HG03342 (cell line): ENCODE measurements around the gene AMOTL1.

ENCODE experiments used
- ATAC-seq: cut with Tn5 transposase; IDR thresholded peaks from one replicate; pipeline ENCODE4 v1.9.1; 2021; ENCODE audit warnings: mild to moderate bottlenecking, moderate library complexity; ENCODE audit not compliant: unreplicated experiment

AMOTL1 gene

GRCh38 chr11:94767291-94767690 is 865 bp upstream of the AMOTL1 start:
- ATAC-seq: no peak

DNA sequence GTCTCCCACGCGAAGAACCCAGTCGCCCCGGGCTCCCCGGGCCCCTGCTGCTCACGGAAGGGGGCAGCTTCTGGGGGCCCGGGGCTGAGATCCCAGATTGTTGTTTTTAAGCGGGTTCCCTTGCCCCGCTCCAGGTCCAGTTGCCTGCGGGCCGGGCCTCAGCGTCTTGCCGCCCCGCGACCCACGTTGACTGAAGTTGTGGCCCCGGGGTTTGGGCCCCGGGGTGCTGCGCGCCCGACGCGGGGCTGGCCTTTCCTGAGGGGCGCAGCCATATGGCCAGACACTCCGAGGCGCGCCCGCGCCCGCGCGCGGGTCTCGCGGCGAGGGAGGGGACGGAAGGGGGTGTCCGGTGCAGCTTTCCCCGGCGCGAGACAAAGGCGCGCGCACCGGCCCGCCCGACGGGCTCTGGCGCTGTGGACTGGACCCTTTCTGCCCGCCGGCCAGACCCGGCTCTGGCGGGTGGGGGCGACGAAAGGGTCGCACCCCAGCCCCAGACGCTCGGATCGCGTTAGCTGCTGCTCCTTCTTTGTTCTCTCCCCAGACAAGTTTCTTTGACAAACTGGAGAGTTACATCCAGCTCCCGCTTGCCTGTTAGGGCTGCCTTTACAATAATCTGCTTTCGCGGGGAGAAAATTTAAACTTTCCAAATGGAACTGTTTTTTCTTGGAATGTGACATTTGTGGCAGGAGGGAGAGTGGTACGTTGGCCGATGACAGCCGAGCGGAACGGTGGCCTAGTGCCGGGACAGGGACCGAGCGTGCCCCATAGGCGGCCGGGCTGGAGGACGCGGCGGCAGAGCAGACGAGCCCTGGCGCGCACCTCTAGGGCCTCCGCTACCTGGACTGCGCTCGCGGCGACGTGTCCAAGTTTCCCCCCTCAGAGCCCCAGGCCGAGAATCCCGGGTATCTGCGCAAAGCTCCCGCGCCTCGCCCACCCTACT is 716 bp downstream of the AMOTL1 start:
- ATAC-seq: no peak

DNA sequence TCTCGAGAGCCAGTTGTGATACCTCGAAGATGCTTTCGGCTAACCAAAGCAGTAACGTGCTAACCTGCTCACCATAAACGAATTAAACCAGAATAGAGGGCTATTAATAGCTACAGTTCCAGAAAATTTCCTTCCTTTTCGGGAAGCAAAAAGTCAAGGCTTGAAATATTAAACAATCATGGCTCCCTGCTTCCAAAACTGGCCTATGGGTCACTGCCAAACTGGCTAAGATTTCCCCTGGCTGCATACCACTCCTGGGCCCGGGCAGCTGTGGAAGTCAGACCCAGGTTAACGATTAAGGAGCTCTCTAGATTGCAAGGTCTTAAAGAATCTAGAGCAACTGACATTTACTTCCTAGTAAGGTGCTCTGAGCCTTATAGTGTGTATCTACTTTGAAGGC is 1.7 kb downstream of the AMOTL1 start:
- no peak for ATAC-seq

DNA sequence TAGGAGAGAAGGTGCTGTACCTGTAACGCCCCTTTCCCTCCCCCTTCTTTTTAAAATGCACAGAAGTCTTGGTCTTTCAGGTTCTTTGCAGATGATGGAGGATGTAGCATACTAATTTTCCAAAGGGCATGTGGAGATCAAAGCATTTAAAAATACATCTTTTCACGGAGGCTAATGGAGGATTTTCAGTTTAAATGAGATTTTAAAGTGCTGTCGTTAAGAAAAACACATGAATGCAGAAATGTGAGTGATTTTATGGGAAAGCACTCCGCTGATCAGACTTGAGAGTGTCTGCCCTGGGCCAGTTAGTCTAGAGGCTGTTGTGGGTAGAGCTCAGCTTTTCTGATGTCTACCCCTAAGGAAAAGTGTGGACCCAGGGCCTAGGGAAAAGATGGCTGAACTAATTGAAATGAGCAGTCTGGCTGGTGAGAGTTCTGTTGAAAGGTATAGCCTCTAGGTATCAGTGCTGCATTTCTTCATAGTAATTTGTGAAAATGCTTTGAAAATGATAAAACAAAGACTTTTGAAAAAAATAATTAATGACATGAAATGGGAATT is 2.5 kb downstream of the AMOTL1 start:
- no peak for ATAC-seq

DNA sequence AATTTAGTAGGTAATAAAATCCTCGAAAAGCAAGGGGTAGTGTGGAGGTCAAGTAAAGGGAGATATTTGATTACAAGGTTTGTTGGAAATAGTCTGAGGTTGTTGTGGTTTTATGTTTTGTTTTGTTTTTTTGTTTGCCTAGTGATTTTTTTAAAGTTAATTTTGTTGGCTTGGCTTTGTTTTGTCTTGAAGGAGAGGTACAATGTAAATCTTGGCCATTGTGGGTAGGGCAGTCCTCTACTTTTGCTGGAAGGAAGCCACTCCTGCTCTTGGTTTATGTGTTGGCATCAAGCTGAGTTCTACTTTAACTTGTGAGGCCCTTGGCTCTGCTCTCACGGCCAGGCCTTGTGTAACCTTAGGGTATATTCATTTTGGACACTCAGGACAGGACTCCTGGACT is 3.2 kb downstream of the AMOTL1 start:
- no peak for ATAC-seq

- ATAC-seq: no peak
Measured at GRCh38 chr11:94771951-94772350, 3.8 kb downstream of the AMOTL1 start.

GRCh38 chr11:94773842-94774241 is 5.7 kb downstream of the AMOTL1 start:
- no peak for ATAC-seq

GRCh38 chr11:94774345-94774744 is 6.2 kb downstream of the AMOTL1 start:
- no peak for ATAC-seq

GRCh38 chr11:94775567-94776327 is 7.6 kb downstream of the AMOTL1 start:
- ATAC-seq: no peak

GRCh38 chr11:94776351-94777321 is 8.5 kb downstream of the AMOTL1 start:
- ATAC-seq: no peak

- ATAC-seq: no peak
Measured at GRCh38 chr11:94780432-94780831, 12.3 kb downstream of the AMOTL1 start.

DNA sequence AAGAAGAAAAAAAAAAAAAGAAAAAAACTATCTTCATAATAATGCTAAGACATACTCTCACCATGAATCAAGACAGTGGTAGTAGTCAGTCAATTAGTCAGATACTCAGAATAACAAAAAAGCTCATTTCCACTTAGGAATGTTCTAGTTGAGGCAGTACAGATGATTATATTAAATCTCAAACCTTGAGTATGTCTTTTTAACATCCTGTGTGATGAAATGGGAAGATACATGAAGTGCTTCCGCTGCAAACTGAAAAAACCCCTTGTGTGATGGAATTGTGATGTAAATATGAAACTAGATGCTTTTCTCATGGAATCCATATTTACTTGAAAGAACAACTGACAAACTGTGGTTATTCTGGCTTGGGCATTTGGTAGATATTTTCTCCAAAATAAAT is 13.7 kb downstream of the AMOTL1 start:
- no peak for ATAC-seq

DNA sequence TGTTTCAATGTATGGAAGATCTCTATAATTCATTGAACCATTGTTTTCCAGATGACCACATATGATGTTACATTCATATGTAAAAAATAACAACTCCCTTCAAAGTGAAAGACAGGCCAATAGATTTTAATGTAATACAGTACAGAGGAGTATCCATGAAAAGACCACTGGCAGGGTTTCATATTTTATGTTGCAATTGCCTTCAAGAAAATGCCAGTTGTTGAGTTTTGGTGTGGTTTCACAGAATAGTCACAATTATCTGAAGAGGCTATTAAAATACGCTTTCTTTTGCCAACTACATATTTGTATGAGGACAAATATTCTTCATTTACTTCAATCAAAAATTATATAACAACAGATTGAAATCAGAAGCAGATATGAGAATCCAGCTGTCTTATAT is 14.3 kb downstream of the AMOTL1 start:
- ATAC-seq: no peak

GRCh38 chr11:94784884-94785283 is 16.7 kb downstream of the AMOTL1 start:
- no peak for ATAC-seq

DNA sequence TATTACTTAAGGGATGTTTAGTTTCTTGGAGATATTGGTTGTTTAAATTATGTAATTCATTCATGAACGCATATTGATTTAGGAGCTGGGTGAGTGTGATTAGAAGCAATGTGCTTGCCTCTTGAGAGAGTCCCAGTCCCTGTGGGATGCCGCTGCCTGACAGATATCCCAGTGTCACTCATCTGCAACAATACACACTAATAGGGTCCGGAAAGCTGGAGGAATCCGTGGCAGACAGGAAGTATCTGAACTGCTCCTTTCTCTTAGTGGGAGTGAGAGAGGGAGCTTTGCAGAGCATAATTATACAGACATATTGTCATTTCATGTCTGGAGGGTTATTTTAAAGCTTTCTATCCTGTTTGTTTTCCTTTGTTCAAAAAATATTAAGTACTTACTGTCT is 17.4 kb downstream of the AMOTL1 start:
- no peak for ATAC-seq

GRCh38 chr11:94786264-94787126 is 18.3 kb downstream of the AMOTL1 start:
- no peak for ATAC-seq

DNA sequence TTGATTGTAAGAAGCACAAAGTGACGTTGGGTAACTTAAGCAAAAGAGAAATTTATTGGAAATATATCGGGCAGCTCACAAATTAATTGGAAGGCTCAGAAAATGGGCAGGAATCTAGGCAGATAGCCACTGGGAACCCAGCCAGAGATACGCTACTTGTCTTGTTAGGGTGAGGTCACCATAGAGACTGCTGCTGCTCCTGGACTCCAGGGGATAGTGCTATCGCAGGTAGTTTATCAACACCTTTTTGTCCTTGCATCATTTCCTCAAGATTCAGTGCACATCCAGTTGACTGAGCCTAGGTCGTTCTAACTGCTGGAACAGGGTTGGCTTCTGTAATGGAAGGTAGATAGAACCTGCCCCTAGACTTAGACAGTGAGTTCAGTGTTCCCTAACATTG is 19.6 kb downstream of the AMOTL1 start:
- no peak for ATAC-seq

DNA sequence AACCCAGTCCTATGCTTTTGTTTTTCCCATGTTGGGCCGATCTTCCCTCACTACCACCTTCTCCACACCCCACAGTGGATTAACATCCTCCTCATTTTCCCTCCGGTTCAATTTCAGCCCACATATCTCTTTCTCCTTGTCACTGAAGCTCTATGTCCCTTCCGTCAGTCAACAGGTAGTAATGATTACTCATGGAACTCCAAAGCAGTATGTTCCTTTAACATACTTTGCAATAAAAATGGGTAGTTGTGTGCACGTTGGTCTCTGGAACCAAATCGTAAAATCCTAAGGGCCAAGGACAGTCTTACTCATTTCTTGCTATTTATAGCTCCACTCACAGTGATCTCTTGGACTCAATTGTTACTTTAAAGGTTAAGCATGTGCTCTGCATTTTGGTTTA is 20.2 kb downstream of the AMOTL1 start:
- ATAC-seq: no peak

DNA sequence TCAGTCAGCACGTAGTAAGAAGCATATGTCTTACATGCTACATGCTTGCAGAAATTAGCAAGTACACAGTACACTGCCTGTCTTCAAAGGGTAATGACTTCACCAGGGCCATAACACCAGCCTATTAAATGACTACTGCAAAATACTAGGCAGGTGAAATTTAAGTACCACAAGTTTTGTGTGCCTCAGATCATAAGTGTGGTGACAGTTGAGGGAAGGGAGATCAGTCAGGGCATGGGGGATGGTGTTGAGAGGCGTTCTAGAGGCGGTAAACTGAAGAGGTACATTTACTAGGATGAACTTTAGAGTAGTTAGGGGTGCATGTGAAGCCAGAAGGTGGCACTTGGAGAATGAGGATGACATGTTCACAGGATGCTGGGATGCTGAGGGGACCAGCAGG is 22.0 kb downstream of the AMOTL1 start:
- no peak for ATAC-seq
